ENCODE results near the gene PFKFB3.

- TF ChIP-seq GLIS1 (tag by site-specific recombination; IDR thresholded peaks at IDR 0.05) (peak; percentile 31; the same call in 1 of the 2 replicates), KLF10 (tag by site-specific recombination; IDR thresholded peaks at IDR 0.05) (peak; percentile 83), ZNF391 (tag by site-specific recombination; IDR thresholded peaks at IDR 0.05; ENCODE audit: borderline replicate concordance, low read depth) (no peak), CTCF (tag by site-specific recombination; IDR thresholded peaks at IDR 0.05) (no peak), PRDM6 (tag by site-specific recombination; IDR thresholded peaks at IDR 0.05) (no peak), ZNF18 (tag by site-specific recombination; IDR thresholded peaks at IDR 0.05) (no peak), ZNF292 (tag by site-specific recombination; IDR thresholded peaks at IDR 0.05; ENCODE audit: borderline replicate concordance, low read depth) (no peak), PATZ1 (tag by site-specific recombination; IDR thresholded peaks at IDR 0.05) (no peak), SETDB1 (IDR thresholded peaks at IDR 0.05; ENCODE audit: insufficient read length, low read length) (no peak), ZNF510 (tag by site-specific recombination; IDR thresholded peaks at IDR 0.05; ENCODE audit: insufficient replicate concordance) (no peak), ZBTB1 (tag by site-specific recombination; IDR thresholded peaks at IDR 0.05) (no peak), ZNF274 (IDR thresholded peaks at IDR 0.05; ENCODE audit: low read length) (no peak), ZNF274 (tag by site-specific recombination; IDR thresholded peaks at IDR 0.05; ENCODE audit: borderline replicate concordance) (no peak), ZSCAN16 (tag by site-specific recombination; IDR thresholded peaks at IDR 0.05) (no peak)
Measured at GRCh38 chr10:6162589-6163356, 40.0 kb upstream of the PFKFB3 start.
